ENCODE data around the gene USP7. TPM values are rescaled to one million over a fixed set of nuclear protein-coding genes. Genes with fewer than 3 reads are reported as not detected.

Gene USP7
- total RNA-seq, 1 donor from 2014 or later, result 96.9 TPM

- Mint-ChIP-seq H3K27ac (ENCODE audit: unreplicated experiment) (no peak overlapping the region), H3K4me3 (ENCODE audit: unreplicated experiment) (no peak overlapping the region), H3K4me1 (ENCODE audit: low read depth, unreplicated experiment) (peaks cover 10% of the 10 kb centered on the region), H3K9me3 (ENCODE audit: unreplicated experiment) (no peaks in the 10 kb centered on the region), H3K36me3 (ENCODE audit: low read depth, unreplicated experiment) (peaks cover 11% of the 10 kb centered on the region), H3K27me3 (ENCODE audit: low read depth, unreplicated experiment) (no peaks in the 10 kb centered on the region)
- DNase-seq (ENCODE audit: low read depth), result no peak
- H3K4me3 ChIP-seq (ENCODE audit: insufficient read depth, low read depth, low read length), result no peak overlapping the region
- H3K27me3 ChIP-seq (ENCODE audit: insufficient read depth, low read length), result no peaks in the 10 kb centered on the region
- peaks cover 33% of the 10 kb centered on the region for H3K36me3 ChIP-seq (ENCODE audit: insufficient read depth, low read length)
- no peak overlapping the region for H3K9ac ChIP-seq (ENCODE audit: low read length)
- H3K79me2 ChIP-seq (ENCODE audit: insufficient read depth, low read length), result peaks cover 94% of the 10 kb centered on the region
- no peak overlapping the region for H3K27ac ChIP-seq (ENCODE audit: low read depth, low read length)
- FAIRE-seq, result no peak
- TF ChIP-seq CTCF (IDR thresholded peaks at IDR 0.05; ENCODE audit: insufficient read depth, low read depth, low read length) (no peak), EZH2 (IDR thresholded peaks at IDR 0.05; ENCODE audit: insufficient read depth, low read length) (no peak)
- no peak overlapping the region for H3K4me2 ChIP-seq (ENCODE audit: low read length)
- peaks cover 94% of the 10 kb centered on the region for H4K20me1 ChIP-seq (ENCODE audit: insufficient read depth, low read length)
- H3K4me1 ChIP-seq (ENCODE audit: insufficient read depth, low read length), result no peaks in the 10 kb centered on the region
- H3K9me3 ChIP-seq (ENCODE audit: insufficient read depth, low read depth, low read length), result no peaks in the 10 kb centered on the region
- H2AFZ ChIP-seq (ENCODE audit: low read depth, low read length), result no peak overlapping the region
These were observed 36.9 kb downstream of the USP7 start for GRCh38 chr16:8926827-8927226.

- H3K4me1 ChIP-seq (ENCODE audit: insufficient read depth, low read length), result peaks cover 6% of the 10 kb centered on the region
- H3K4me2 ChIP-seq (ENCODE audit: low read length), result no peak overlapping the region
- H3K36me3 Mint-ChIP-seq (ENCODE audit: low read depth, unreplicated experiment), result peaks cover 19% of the 10 kb centered on the region
- no peak overlapping the region for H3K9ac ChIP-seq (ENCODE audit: low read length)
- no peaks in the 10 kb centered on the region for H3K27me3 Mint-ChIP-seq (ENCODE audit: low read depth, unreplicated experiment)
- H3K27ac ChIP-seq (ENCODE audit: low read depth, low read length), result no peak overlapping the region
- H3K9me3 ChIP-seq (ENCODE audit: insufficient read depth, low read depth, low read length), result no peaks in the 10 kb centered on the region
- H3K4me1 Mint-ChIP-seq (ENCODE audit: low read depth, unreplicated experiment), result peaks cover 18% of the 10 kb centered on the region
- no peak overlapping the region for H3K4me3 ChIP-seq (ENCODE audit: insufficient read depth, low read depth, low read length)
- no peaks in the 10 kb centered on the region for H3K9me3 Mint-ChIP-seq (ENCODE audit: unreplicated experiment)
- no peak for FAIRE-seq
- H3K4me3 Mint-ChIP-seq (ENCODE audit: unreplicated experiment), result no peak overlapping the region
- H4K20me1 ChIP-seq (ENCODE audit: insufficient read depth, low read length), result peaks cover 93% of the 10 kb centered on the region
- H3K27me3 ChIP-seq (ENCODE audit: insufficient read depth, low read length), result no peaks in the 10 kb centered on the region
- no peak overlapping the region for H2AFZ ChIP-seq (ENCODE audit: low read depth, low read length)
- DNase-seq (ENCODE audit: low read depth), result no peak
- TF ChIP-seq CTCF (IDR thresholded peaks at IDR 0.05; ENCODE audit: insufficient read depth, low read depth, low read length) (no peak), EZH2 (IDR thresholded peaks at IDR 0.05; ENCODE audit: insufficient read depth, low read length) (no peak)
- no peak overlapping the region for H3K27ac Mint-ChIP-seq (ENCODE audit: unreplicated experiment)
- H3K36me3 ChIP-seq (ENCODE audit: insufficient read depth, low read length), result peaks cover 34% of the 10 kb centered on the region
- peaks cover 87% of the 10 kb centered on the region for H3K79me2 ChIP-seq (ENCODE audit: insufficient read depth, low read length)
These were observed 38.3 kb downstream of the USP7 start for GRCh38 chr16:8925455-8925854.

GRCh38 chr16:8924214-8924613 lies 39.5 kb downstream of the USP7 start:
- Mint-ChIP-seq H3K4me3 (ENCODE audit: unreplicated experiment) (no peak overlapping the region), H3K27me3 (ENCODE audit: low read depth, unreplicated experiment) (no peaks in the 10 kb centered on the region), H3K27ac (ENCODE audit: unreplicated experiment) (peak overlapping the region; percentile 18), H3K4me1 (ENCODE audit: low read depth, unreplicated experiment) (peaks cover 30% of the 10 kb centered on the region), H3K9me3 (ENCODE audit: unreplicated experiment) (no peaks in the 10 kb centered on the region), H3K36me3 (ENCODE audit: low read depth, unreplicated experiment) (peaks cover 24% of the 10 kb centered on the region)
- peaks cover 93% of the 10 kb centered on the region for H4K20me1 ChIP-seq (ENCODE audit: insufficient read depth, low read length)
- no peaks in the 10 kb centered on the region for H3K27me3 ChIP-seq (ENCODE audit: insufficient read depth, low read length)
- H3K79me2 ChIP-seq (ENCODE audit: insufficient read depth, low read length), result peaks cover 84% of the 10 kb centered on the region
- H3K4me1 ChIP-seq (ENCODE audit: insufficient read depth, low read length), result peaks cover 11% of the 10 kb centered on the region
- peaks cover 44% of the 10 kb centered on the region for H3K36me3 ChIP-seq (ENCODE audit: insufficient read depth, low read length)
- DNase-seq (ENCODE audit: low read depth) (no peak), FAIRE-seq (no peak)
- H3K4me3 ChIP-seq (ENCODE audit: insufficient read depth, low read depth, low read length), result no peak overlapping the region
- no peak overlapping the region for H2AFZ ChIP-seq (ENCODE audit: low read depth, low read length)
- no peak overlapping the region for H3K4me2 ChIP-seq (ENCODE audit: low read length)
- no peak overlapping the region for H3K27ac ChIP-seq (ENCODE audit: low read depth, low read length)
- TF ChIP-seq EZH2 (IDR thresholded peaks at IDR 0.05; ENCODE audit: insufficient read depth, low read length) (no peak), CTCF (IDR thresholded peaks at IDR 0.05; ENCODE audit: insufficient read depth, low read depth, low read length) (no peak)
- H3K9ac ChIP-seq (ENCODE audit: low read length), result no peak overlapping the region
- no peaks in the 10 kb centered on the region for H3K9me3 ChIP-seq (ENCODE audit: insufficient read depth, low read depth, low read length)

All from astrocyte (in vitro differentiated cells and primary cell).